PFSK-1 (cell line): ENCODE data around the gene C1QTNF3.

Experiments
- POLR2AphosphoS5 ChIP-seq: IDR thresholded peaks from 2 replicates; pipeline ENCODE4 v1.6.1; 2012; ENCODE audit warnings: low read depth, mild to moderate bottlenecking, control low read depth, low read length, moderate library complexity
- TF ChIP-seq, protein P1 (sequence below), 2 experiments: IDR thresholded peaks; 2 replicates each; pipeline versions ENCODE4 v1.6.1 to v1.8.0; 2011 to 2012; ENCODE audit warnings: low read depth in 2 of 2, low read length in 2 of 2, control low read depth in 1 of 2, inconsistent platforms in 1 of 2, mild to moderate bottlenecking in 1 of 2, moderate library complexity in 1 of 2; ENCODE audit not compliant: insufficient read depth in 1 of 2

DNA sequence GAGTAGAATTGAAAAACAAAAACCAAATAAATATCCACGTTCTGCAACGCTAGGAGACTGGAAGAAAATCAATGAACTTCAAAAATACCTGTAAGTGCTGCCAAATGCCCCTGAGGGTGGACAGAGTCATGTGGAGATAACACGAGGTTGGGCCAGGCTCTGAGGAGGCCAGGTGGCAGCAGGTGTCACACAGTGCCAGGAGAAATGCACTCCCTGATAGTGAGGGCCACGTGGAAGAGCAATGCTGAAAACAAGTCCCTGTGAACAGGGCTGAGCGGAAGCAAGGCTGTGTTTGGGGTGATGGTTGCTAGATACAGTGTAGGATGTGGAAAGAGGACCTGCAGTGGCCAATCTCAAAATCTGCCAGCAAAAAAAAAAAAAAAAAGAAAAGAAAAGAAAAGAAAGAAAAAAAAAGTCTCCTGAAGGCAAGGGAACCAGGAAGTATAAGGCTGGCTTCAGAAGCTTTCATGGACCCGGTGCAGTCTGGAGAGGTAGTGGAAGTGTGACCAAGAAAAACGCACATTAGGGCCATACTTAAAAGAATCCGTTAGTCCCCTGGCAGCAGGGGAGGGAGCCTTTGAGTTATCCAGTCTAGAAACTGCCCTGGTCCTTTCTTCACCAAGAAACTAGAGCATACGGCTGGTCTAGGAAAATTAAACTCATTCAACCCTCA, 16.8 kb downstream of the C1QTNF3 start:
- TF ChIP-seq POLR2AphosphoS5 = no peak
- TF ChIP-seq, protein P1, sequence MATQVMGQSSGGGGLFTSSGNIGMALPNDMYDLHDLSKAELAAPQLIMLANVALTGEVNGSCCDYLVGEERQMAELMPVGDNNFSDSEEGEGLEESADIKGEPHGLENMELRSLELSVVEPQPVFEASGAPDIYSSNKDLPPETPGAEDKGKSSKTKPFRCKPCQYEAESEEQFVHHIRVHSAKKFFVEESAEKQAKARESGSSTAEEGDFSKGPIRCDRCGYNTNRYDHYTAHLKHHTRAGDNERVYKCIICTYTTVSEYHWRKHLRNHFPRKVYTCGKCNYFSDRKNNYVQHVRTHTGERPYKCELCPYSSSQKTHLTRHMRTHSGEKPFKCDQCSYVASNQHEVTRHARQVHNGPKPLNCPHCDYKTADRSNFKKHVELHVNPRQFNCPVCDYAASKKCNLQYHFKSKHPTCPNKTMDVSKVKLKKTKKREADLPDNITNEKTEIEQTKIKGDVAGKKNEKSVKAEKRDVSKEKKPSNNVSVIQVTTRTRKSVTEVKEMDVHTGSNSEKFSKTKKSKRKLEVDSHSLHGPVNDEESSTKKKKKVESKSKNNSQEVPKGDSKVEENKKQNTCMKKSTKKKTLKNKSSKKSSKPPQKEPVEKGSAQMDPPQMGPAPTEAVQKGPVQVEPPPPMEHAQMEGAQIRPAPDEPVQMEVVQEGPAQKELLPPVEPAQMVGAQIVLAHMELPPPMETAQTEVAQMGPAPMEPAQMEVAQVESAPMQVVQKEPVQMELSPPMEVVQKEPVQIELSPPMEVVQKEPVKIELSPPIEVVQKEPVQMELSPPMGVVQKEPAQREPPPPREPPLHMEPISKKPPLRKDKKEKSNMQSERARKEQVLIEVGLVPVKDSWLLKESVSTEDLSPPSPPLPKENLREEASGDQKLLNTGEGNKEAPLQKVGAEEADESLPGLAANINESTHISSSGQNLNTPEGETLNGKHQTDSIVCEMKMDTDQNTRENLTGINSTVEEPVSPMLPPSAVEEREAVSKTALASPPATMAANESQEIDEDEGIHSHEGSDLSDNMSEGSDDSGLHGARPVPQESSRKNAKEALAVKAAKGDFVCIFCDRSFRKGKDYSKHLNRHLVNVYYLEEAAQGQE (IDR thresholded peaks at IDR 0.05; ENCODE audit: insufficient read depth in 1 of 2, low read depth in 2 of 2, low read length in 2 of 2) = no peak
